GM19351 (cell line): ENCODE results near the gene SRP72.
A peak's percentile ranks its signal among the peaks of the same experiment; 100 is the strongest.
"Not testable (repeated sequence)": the region's sequence is repeated elsewhere in the genome, so short reads cannot be mapped to it uniquely, and the experiment has no call there.

Experiments
- ATAC-seq: cut with Tn5 transposase; IDR thresholded peaks from one replicate; pipeline ENCODE4 v1.9.1; 2021; ENCODE audit warnings: mild to moderate bottlenecking, moderate library complexity; ENCODE audit not compliant: unreplicated experiment

Gene SRP72

GRCh38 chr4:56467284-56468096, at the start of gene SRP72:
TSS of gene SRP72 (plus strand) at chr4:56467617. CDS start at chr4:56467636, 19 bp downstream.
- ATAC-seq: peak; percentile 89

GRCh38 chr4:56424176-56424575, 43.2 kb upstream of the SRP72 start:
- no peak for ATAC-seq

GRCh38 chr4:56424697-56425514, 42.5 kb upstream of the SRP72 start:
- peak; percentile 32 for ATAC-seq

- ATAC-seq: no peak
Measured at GRCh38 chr4:56425518-56425917, 41.9 kb upstream of the SRP72 start.

GRCh38 chr4:56426273-56426672, 41.1 kb upstream of the SRP72 start:
- ATAC-seq: peak; percentile 90

- ATAC-seq: no peak
Measured at GRCh38 chr4:56427179-56427578, 40.2 kb upstream of the SRP72 start.

- no peak for ATAC-seq
Measured at GRCh38 chr4:56430203-56430602, 37.2 kb upstream of the SRP72 start.

- no peak for ATAC-seq
Measured at GRCh38 chr4:56433280-56433679, 34.1 kb upstream of the SRP72 start.

GRCh38 chr4:56434599-56435139, 32.7 kb upstream of the SRP72 start:
- peak; percentile 26 for ATAC-seq

GRCh38 chr4:56435140-56435926, 32.1 kb upstream of the SRP72 start, which contains the start of gene PPAT:
TSS of gene PPAT (minus strand) at chr4:56435615. CDS start at chr4:56435477, 138 bp downstream.
- peak; percentile 72 for ATAC-seq

GRCh38 chr4:56438766-56439165, 28.7 kb upstream of the SRP72 start:
- no peak for ATAC-seq

- ATAC-seq: no peak
Measured at GRCh38 chr4:56440983-56441382, 26.4 kb upstream of the SRP72 start.

GRCh38 chr4:56444719-56445118, 22.7 kb upstream of the SRP72 start:
- no peak for ATAC-seq

- no peak for ATAC-seq
Measured at GRCh38 chr4:56445699-56446098, 21.7 kb upstream of the SRP72 start.

GRCh38 chr4:56448301-56448700, 19.1 kb upstream of the SRP72 start:
- no peak for ATAC-seq

GRCh38 chr4:56449475-56449874, 17.9 kb upstream of the SRP72 start:
- ATAC-seq: not testable (repeated sequence)

GRCh38 chr4:56450342-56450741, 17.1 kb upstream of the SRP72 start:
- no peak for ATAC-seq

GRCh38 chr4:56460085-56460484, 7.3 kb upstream of the SRP72 start:
- no peak for ATAC-seq

GRCh38 chr4:56462157-56462556, 5.3 kb upstream of the SRP72 start:
- ATAC-seq: no peak

GRCh38 chr4:56463711-56464110, 3.7 kb upstream of the SRP72 start:
- no peak for ATAC-seq

GRCh38 chr4:56464581-56464980, 2.8 kb upstream of the SRP72 start:
- no peak for ATAC-seq
